GM10847 (cell line): Measurements from ENCODE around the gene PKD2L1.

Experiments used
- POLR2A ChIP-seq: IDR thresholded peaks from 2 replicates; pipeline ENCODE4 v1.6.1; 2011; ENCODE audit not compliant: insufficient read length; ENCODE audit errors: extremely low read depth

Gene PKD2L1

DNA sequence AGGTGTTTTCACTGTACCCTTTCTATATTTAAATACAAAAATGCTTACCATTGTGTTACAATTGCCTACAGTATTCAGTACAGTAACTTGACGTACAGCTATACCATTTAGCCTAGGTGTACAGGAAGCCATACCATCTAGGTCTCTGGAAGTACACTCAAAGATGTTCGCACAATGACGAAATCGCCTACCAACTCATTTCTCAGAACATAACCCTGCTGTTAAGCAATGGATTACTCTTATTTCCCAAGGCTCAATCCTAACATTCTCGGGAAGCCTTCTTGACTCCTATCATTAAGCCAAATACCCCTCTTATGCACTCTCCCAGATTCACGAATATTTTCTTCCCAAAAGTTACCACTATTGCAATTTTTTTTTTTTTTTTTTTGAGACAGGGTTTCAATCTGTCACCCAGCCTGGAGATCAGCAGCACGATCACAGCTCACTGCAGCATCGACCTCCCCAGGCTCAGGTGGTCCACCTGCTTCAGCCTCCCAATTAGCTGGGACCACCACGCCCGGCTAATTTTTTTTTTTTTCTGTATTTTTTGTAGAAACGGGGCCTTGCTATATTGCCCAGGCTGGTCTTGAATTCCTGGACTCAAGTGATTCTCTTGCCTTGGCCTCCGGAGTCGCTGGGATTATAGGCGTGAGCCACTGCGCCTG is 64.1 kb downstream of the PKD2L1 start:
- TF ChIP-seq POLR2A = no peak

DNA sequence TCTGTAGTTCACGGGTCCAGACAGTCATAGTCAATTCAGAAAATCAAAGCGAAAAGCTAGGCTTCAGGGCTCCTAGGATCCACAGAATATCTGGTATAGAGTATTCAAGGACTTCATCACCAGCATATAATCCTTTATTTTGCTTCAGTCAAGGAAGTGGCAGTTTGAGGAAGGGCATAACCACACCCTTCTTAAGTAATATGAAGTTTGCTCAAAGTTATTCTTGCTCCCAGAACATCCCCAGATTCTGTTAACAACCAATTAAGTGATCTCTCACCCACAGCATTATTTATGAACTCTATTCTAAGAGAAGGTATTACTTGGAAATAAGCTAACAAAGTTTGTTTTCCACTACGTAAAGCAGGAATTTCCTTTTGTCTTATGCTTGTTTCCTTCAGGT is 75.8 kb downstream of the PKD2L1 start:
- no peak for TF ChIP-seq POLR2A

DNA sequence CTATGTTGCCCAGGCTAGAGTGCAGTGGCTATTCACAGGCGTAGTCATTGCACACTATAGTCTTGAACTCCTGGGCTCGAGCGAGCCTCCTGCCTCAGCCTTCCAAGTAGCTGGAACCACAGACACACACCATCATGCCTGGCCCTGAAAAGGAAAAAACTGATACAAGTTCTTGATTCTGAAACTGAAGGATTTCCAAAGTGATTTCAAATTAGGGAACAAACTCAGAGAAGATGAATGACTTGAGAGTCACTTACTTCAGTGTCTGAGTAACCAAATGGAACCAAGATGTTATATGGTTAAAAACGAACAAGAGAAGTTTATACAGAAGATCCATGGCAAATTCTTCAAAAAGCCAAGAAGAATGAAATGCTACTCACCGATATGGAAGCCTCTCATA is 77.0 kb downstream of the PKD2L1 start:
- no peak for TF ChIP-seq POLR2A

DNA sequence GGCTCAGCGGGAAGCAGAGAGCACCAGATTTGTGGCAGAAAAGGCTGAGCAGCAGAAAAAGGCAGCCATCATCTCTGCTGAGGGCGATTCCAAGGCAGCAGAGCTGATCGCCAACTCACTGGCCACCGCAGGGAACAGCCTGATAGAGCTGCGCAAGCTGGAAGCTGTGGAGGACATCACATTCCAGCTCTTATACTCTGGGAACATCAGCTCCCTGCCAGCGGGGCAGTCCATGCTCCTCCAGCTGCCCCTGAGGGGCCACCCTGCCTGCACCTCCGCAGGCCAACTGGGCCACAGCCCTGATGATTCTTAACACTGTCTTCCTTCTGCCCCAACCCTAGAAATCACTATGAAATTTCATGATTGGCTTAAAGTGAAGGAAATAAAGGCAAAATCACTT is 81.2 kb downstream of the PKD2L1 start:
- TF ChIP-seq POLR2A = no peak

DNA sequence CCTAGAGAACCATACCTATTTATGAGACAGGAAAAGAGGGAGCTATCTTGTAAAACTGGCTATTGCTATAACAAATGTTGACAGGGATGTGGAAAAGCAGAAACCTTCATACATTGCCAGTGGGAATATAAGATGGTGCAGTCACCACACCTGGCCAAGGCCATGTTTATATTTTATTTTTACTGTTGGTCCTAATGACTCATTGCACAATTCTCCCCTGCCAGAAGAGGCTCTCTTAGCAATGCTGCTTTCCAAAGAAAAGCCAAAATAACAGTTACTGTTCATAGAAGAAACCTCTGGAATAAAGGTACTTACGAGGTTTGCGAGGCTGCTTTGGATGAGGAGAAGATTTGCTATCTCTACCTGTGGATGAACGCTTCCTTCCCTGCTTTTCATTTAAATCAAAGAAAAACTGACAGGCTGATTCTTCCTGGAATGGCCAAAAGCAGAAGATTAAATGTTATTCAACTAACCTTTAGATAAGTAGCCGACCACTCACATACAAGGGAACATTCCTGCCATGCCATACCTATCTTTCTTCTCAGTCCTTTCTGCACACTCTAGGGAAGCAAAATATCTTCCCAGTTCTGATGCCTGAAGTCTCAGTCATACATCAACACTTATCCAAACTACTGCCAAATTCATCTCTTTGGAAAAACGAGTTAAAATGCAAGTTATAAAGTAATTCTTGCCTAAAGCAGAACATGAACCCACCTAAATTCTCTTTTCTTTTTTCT is 84.4 kb downstream of the PKD2L1 start:
- TF ChIP-seq POLR2A = no peak

DNA sequence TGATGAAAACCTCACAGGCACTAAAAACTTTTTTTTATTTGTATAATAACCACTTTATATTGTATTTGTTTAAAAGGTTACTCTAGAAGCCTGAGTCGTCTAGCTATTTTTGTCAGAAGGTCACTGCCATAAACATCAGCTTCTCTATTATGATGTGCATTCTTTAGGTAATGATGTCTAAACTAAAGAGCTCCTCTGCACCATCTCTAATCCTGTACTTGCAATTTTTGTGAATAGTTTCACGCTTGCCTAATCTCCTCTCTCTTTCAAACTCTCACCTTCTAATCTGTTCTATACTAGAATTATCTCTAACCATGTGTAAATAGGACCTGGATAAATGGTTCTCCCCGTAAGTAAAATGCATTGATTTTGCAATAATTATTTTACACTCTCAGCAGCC is 90.2 kb downstream of the PKD2L1 start:
- TF ChIP-seq POLR2A = no peak

DNA sequence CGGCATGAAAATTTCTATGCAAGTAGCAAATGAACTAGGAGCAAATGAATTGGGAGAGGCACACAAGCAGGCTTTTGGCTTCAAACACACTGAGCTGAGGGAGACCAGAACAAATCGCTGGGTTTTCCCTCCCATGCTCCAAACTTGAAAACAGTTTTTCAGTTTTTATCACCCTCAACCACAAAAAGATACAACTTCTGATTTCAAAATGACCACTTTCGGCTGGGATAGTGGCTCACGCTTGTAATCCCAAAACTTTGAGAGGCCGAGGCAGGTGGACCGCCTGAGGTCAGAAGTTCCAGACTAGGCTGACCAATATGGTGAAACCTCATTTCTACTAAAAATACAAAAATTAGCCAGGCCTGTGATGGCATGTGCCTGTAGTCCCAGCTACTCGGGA is 91.6 kb downstream of the PKD2L1 start:
- no peak for TF ChIP-seq POLR2A
